Neural progenitor cell (in vitro differentiated cells): ENCODE measurements around the gene UFC1. TPM values are rescaled to one million over a fixed set of nuclear protein-coding genes. Genes with fewer than 3 reads are reported as not detected.
A peak's percentile ranks its signal among the peaks of the same experiment; 100 is the strongest.

Experiments used
- DNase-seq: peaks from one replicate; pipeline ENCODE4 v3.0.0-alpha.2; 2016; ENCODE audit warnings: low spot score
- H2AFZ ChIP-seq: fragments of 200-600 bp; sonication (generic); replicated peaks from 2 replicates; pipeline ENCODE4 v1.6.1; 2016; ENCODE audit warnings: antibody characterized with exemption
- H3F3A ChIP-seq: fragments of 200-600 bp; sonication (generic); 2 replicates; pipeline ENCODE4 v1.6.1; 2016; ENCODE audit warnings: antibody characterized with exemption, low read depth
- H3K27ac ChIP-seq: fragments of 200-600 bp; sonication (generic); 2 replicates; pipeline ENCODE4 v1.5.1; 2016; ENCODE audit warnings: mild to moderate bottlenecking
- H3K27me3 ChIP-seq: fragments of 200-600 bp; sonication (generic); 2 replicates; pipeline ENCODE4 v1.6.1; 2016; ENCODE audit warnings: mild to moderate bottlenecking, moderate library complexity
- H3K36me3 ChIP-seq: fragments of 200-600 bp; sonication (generic); 2 replicates; pipeline ENCODE4 v1.5.1; 2016
- H3K4me1 ChIP-seq: fragments of 200-600 bp; sonication (generic); 2 replicates; pipeline ENCODE4 v1.6.1; 2016; ENCODE audit warnings: mixed run types
- H3K4me2 ChIP-seq: fragments of 200-600 bp; sonication (generic); 2 replicates; pipeline ENCODE4 v1.6.1; 2016
- H3K4me3 ChIP-seq: fragments of 200-600 bp; sonication (generic); 2 replicates; pipeline ENCODE4 v1.5.1; 2016
- H3K79me2 ChIP-seq: fragments of 200-600 bp; sonication (generic); 2 replicates; pipeline ENCODE4 v1.6.1; 2016; ENCODE audit warnings: low read depth
- H3K9ac ChIP-seq: fragments of 200-600 bp; sonication (generic); 2 replicates; pipeline ENCODE4 v1.6.1; 2016
- H3K9me3 ChIP-seq: fragments of 200-600 bp; sonication (generic); 2 replicates; pipeline ENCODE4 v1.5.1; 2016; ENCODE audit warnings: low read depth
- H4K20me1 ChIP-seq: fragments of 200-600 bp; sonication (generic); 2 replicates; pipeline ENCODE4 v1.6.1; 2016; ENCODE audit warnings: low read depth
- H3K27ac Mint-ChIP-seq: 3 replicates; pipeline ENCODE4 v1.8.0; 2021; ENCODE audit warnings: mixed read lengths
- H3K27me3 Mint-ChIP-seq: 2 replicates; pipeline ENCODE4 v1.8.0; 2022; ENCODE audit warnings: low read depth, mild to moderate bottlenecking, inconsistent platforms, moderate library complexity, mixed read lengths; ENCODE audit not compliant: insufficient read depth
- H3K36me3 Mint-ChIP-seq: 3 replicates; pipeline ENCODE4 v1.8.0; 2021; ENCODE audit warnings: mixed read lengths
- H3K4me1 Mint-ChIP-seq: 3 replicates; pipeline ENCODE4 v1.8.0; 2021; ENCODE audit warnings: mixed read lengths
- H3K4me3 Mint-ChIP-seq: 3 replicates; pipeline ENCODE4 v1.8.0; 2021; ENCODE audit warnings: mild to moderate bottlenecking, moderate library complexity, mixed read lengths
- H3K9me3 Mint-ChIP-seq: 3 replicates; pipeline ENCODE4 v1.8.0; 2020; ENCODE audit warnings: mixed read lengths
- EZH2 ChIP-seq: fragments of 200-600 bp; sonication (generic); IDR thresholded peaks from 2 replicates; pipeline ENCODE4 v1.6.1; 2017; ENCODE audit warnings: antibody characterized with exemption, mild to moderate bottlenecking, moderate library complexity
- EZH2phosphoT487 ChIP-seq: fragments of 200-600 bp; sonication (generic); IDR thresholded peaks from 2 replicates; pipeline ENCODE4 v1.6.1; 2017; ENCODE audit warnings: antibody characterized with exemption
- total RNA-seq: library from RNA; depleted of rRNA; stranded (reverse); fragments of >200 nt; gene quantifications from 2 replicates; pipeline ENCODE4 v1.2.3, GENCODE V29; 2015; ENCODE audit warnings: low replicate concordance
- TF ChIP-seq, protein P1 (sequence below): fragments of 200-600 bp; sonication (generic); IDR thresholded peaks from 2 replicates; pipeline ENCODE4 v1.5.1; 2017; ENCODE audit warnings: antibody characterized with exemption, mild to moderate bottlenecking

The UFC1 gene
- total RNA-seq, 1 donor from 2014 or later, result 114 TPM

DNA sequence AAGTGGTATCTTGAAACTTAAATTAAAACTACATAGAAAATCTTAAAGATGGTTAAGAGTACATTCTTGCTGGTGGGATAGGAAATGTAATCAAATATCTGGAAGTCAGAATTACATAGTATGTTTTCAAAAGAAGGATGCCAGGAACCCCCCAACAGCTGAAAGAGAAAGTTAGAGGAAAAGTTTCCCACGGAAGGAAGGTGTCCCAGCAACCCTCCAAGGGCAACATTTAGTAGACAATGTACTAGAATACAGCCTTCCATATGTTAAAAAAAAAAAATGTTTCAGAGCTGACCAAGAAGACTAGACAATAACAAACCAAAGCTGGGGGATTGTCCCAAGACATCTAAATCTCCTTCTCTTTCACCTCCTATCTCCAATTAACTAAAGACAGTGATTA is 23.5 kb upstream of the UFC1 start:
- no peak overlapping the region for H3K4me3 Mint-ChIP-seq

DNA sequence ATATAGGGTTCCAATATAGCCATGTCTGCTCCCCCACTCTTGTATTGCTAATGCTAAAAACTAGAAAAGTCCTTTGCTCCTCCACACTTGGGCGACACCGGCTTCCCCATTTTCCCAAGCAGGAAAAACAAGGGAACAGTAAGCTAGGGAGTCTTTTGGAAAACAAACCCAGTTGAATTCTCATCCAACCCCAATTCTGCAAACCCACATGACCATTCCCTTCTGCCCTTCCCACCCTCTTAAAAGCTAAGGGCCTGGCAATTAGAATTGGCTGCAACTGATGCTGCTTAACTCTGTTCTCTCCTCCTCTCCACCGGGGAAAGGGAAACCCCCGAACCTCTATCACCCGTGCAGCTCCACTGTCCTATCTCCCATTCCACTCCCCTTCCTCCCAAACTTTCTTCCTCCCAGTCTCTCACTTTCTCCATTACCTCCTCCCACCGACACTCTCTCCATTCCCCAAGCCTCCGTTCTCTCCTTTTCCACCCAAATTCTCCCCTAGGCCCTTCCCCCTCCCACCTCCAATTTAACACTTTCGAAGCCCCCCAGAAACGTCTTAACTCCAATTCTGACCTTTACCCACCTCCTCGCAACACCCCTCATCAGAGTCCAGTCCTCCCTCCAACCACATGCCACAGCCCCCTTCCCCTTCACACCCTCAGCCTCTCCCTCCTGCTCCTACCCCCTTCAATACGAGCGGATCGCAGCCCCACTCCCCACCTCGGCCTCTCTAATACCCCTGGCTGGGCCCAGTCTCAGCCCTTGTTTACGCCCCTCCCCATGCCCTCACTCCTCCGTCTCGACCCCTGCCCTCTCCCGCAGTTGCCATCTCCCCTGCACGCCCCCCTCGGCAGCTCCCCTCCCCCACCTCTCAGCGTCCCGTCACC is 22.0 kb upstream of the UFC1 start:
- Histone ChIP-seq H3K4me3 (peak overlapping the region; percentile 77), H3K36me3 (no peaks in the 10 kb centered on the region), H3K27me3 (no peaks in the 10 kb centered on the region), H2AFZ (peak overlapping the region; percentile 58), H4K20me1 (peaks cover 15% of the 10 kb centered on the region), H3K9me3 (no peaks in the 10 kb centered on the region), H3K4me2 (peak overlapping the region; percentile 90), H3K27ac (peak overlapping the region; percentile 98), H3K9ac (peak overlapping the region; percentile 78), H3K4me1 (peaks cover 20% of the 10 kb centered on the region), H3K79me2 (peaks cover 73% of the 10 kb centered on the region), H3F3A (peaks cover 38% of the 10 kb centered on the region)
- Mint-ChIP-seq H3K36me3 (peaks cover 22% of the 10 kb centered on the region), H3K27ac (peak overlapping the region; percentile 95), H3K4me1 (peaks cover 26% of the 10 kb centered on the region), H3K27me3 (no peaks in the 10 kb centered on the region), H3K4me3 (no peak overlapping the region), H3K9me3 (no peaks in the 10 kb centered on the region)
- peak; percentile 36 for DNase-seq
- TF ChIP-seq, protein P1, sequence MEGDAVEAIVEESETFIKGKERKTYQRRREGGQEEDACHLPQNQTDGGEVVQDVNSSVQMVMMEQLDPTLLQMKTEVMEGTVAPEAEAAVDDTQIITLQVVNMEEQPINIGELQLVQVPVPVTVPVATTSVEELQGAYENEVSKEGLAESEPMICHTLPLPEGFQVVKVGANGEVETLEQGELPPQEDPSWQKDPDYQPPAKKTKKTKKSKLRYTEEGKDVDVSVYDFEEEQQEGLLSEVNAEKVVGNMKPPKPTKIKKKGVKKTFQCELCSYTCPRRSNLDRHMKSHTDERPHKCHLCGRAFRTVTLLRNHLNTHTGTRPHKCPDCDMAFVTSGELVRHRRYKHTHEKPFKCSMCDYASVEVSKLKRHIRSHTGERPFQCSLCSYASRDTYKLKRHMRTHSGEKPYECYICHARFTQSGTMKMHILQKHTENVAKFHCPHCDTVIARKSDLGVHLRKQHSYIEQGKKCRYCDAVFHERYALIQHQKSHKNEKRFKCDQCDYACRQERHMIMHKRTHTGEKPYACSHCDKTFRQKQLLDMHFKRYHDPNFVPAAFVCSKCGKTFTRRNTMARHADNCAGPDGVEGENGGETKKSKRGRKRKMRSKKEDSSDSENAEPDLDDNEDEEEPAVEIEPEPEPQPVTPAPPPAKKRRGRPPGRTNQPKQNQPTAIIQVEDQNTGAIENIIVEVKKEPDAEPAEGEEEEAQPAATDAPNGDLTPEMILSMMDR, result no peak
- TF ChIP-seq EZH2phosphoT487, result no peak
- no peak for TF ChIP-seq EZH2

More for the DNA sequence above, 23.5 kb upstream of the UFC1 start:
- Histone ChIP-seq H3K9me3 (no peaks in the 10 kb centered on the region), H4K20me1 (peaks cover 22% of the 10 kb centered on the region), H3K4me3 (peak overlapping the region; percentile 77), H3F3A (peaks cover 38% of the 10 kb centered on the region), H3K4me1 (peaks cover 20% of the 10 kb centered on the region), H2AFZ (no peak overlapping the region), H3K36me3 (no peaks in the 10 kb centered on the region), H3K79me2 (peaks cover 86% of the 10 kb centered on the region), H3K27ac (no peak overlapping the region), H3K9ac (peak overlapping the region; percentile 6), H3K4me2 (peak overlapping the region; percentile 90), H3K27me3 (no peaks in the 10 kb centered on the region)
- no peak for DNase-seq
- Mint-ChIP-seq H3K27ac (no peak overlapping the region), H3K27me3 (no peaks in the 10 kb centered on the region), H3K9me3 (no peaks in the 10 kb centered on the region), H3K4me1 (peaks cover 28% of the 10 kb centered on the region), H3K36me3 (peaks cover 26% of the 10 kb centered on the region)
- no peak for TF ChIP-seq EZH2phosphoT487
- TF ChIP-seq, protein P1, result no peak
- no peak for TF ChIP-seq EZH2

DNA sequence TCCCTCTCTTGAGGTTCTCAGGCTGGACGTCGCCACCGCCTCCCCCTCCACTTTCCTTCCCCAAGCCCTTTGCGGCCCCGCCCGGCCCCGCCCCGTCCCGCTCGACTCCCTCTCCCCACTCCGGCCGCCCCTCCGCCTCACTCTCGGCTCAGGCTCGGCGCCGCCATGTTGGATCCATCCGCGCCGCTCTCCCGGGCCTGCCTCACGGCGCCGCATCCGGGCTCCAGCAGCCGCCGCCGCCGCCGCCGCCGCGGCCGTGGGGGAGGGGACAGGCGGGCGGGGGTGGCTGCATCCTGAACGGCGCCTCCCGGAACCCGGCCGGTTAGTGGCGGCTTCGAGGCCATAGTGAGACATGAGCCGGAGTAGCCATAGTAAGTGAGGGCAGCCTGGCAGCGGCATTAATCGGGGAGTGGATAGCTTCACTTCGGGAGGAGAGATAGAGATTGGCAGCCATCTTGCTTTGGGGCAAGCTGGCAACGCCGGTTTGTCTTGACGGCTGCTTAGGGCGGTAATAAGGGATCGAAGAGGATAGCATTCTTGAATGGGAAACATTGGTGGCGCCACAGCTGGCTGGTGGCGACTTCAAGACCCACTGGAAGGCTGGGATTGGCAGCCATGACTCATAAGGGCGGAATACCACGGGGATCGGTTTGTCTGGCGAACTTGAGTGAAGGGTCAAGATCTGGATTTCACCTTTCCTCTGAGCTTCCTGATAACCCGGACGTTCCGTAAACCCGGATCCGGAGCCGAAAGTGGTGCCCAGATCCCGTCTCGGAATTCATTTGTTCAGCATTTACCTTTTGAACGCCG is 21.2 kb upstream of the UFC1 start, which contains the start of gene DEDD:
TSS of gene DEDD (minus strand) at position 258 of the 810 bp plus-strand sequence. CDS start 8,205 bp downstream, outside the sequence.
- H3F3A ChIP-seq, result peaks cover 38% of the 10 kb centered on the region

More for the DNA sequence above, 21.2 kb upstream of the UFC1 start, which contains the start of gene DEDD:
- peaks cover 25% of the 10 kb centered on the region for H3K4me1 Mint-ChIP-seq
- Histone ChIP-seq H3K27ac (peak within 1 kb of the TSS; percentile 98), H4K20me1 (peaks cover 10% of the 10 kb centered on the region), H3K4me3 (peak within 1 kb of the TSS; percentile 77), H3K4me2 (peak within 1 kb of the TSS; percentile 90), H3K9ac (peak within 1 kb of the TSS; percentile 78), H3K27me3 (no peaks in the 10 kb centered on the region), H2AFZ (peak within 1 kb of the TSS; percentile 79), H3K36me3 (no peaks in the 10 kb centered on the region), H3K79me2 (peaks cover 64% of the 10 kb centered on the region), H3K9me3 (no peaks in the 10 kb centered on the region), H3K4me1 (peaks cover 20% of the 10 kb centered on the region)
- H3K9me3 Mint-ChIP-seq, result no peaks in the 10 kb centered on the region
- H3K36me3 Mint-ChIP-seq, result peaks cover 17% of the 10 kb centered on the region
- no peak within 1 kb of the TSS for H3K4me3 Mint-ChIP-seq
- peak within 1 kb of the TSS; percentile 95 for H3K27ac Mint-ChIP-seq
- peak; percentile 98 for DNase-seq
- no peak for TF ChIP-seq EZH2
- TF ChIP-seq, protein P1, result peak; percentile 26
- TF ChIP-seq EZH2phosphoT487, result no peak
- no peaks in the 10 kb centered on the region for H3K27me3 Mint-ChIP-seq
